Prostate gland (tissue), 2 donors: ENCODE results near the gene EGFLAM. TPM values are rescaled to one million over a fixed set of nuclear protein-coding genes. Genes with fewer than 3 reads are reported as not detected.

Experiments used
- DNase-seq: peaks from one replicate; pipeline ENCODE4 v3.0.0-alpha.2; 2019; ENCODE audit warnings: low spot score
- H3K27ac ChIP-seq, 2 donors: fragments of 200-600 bp; sonication (generic); 2 replicates each; pipeline ENCODE4 v1.5.1; 2017 to 2019
- H3K27me3 ChIP-seq: fragments of 200-600 bp; sonication (generic); replicated peaks from 2 replicates; pipeline ENCODE4 v1.5.1; 2019; ENCODE audit not compliant: insufficient read depth
- H3K36me3 ChIP-seq, 2 donors: fragments of 200-600 bp; sonication (generic); 1 replicate in 1 of 2; 2 replicates in 1 of 2; pipeline versions ENCODE4 v1.5.1 to v1.8.1; 2017 to 2019
- H3K4me1 ChIP-seq: fragments of 200-600 bp; sonication (generic); replicated peaks from 2 replicates; pipeline ENCODE4 v1.5.1; 2019
- H3K4me3 ChIP-seq, 2 donors: fragments of 200-600 bp; sonication (generic); 2 replicates each; pipeline ENCODE4 v1.5.1; 2017 to 2019
- H3K9me3 ChIP-seq: fragments of 200-600 bp; sonication (generic); 2 replicates; pipeline ENCODE4 v1.5.1; 2017
- CTCF ChIP-seq, 4 experiments: fragments of 200-600 bp in 2 of 4; fragments of 450-650 bp in 2 of 4; sonication (generic) in 2 of 4; IDR thresholded peaks; 1 replicate in 3 of 4; 2 replicates in 1 of 4; pipeline ENCODE4 v1.5.1; 2016 to 2019; ENCODE audit warnings: antibody characterized with exemption in 4 of 4, mild to moderate bottlenecking in 2 of 4, moderate library complexity in 2 of 4
- POLR2A ChIP-seq: fragments of 450-650 bp; IDR thresholded peaks from one replicate; pipeline ENCODE4 v1.6.1; 2016; ENCODE audit warnings: antibody characterized with exemption, mild to moderate bottlenecking
- POLR2AphosphoS5 ChIP-seq: sonication (generic); formaldehyde crosslinking; IDR thresholded peaks from one replicate; pipeline ENCODE4 v1.6.1; 2017; ENCODE audit warnings: antibody characterized with exemption
- WGBS: methylation state at CpG from one replicate; pipeline ENCODE4 v1.1.5; 2018; 5-methylcytosine and 5-hydroxymethylcytosine counted together
- intact Hi-C: fragments of 100-400 bp; cut with DNase I; formaldehyde crosslinking; loops from one replicate; pipeline ENCODE4 v1.14.2; 2022
- total RNA-seq, 2 donors: library from RNA; depleted of rRNA; stranded (reverse); fragments of >200 nt; gene quantifications; one replicate each; pipeline ENCODE4 v1.1.0, GENCODE V29; 2016

Gene EGFLAM
- total RNA-seq, 2 donors from 2014 or later = 4.1 to 14.1 TPM

- DNase-seq = no peak
- no peaks in the 10 kb centered on the region for H3K4me1 ChIP-seq
- TF ChIP-seq POLR2A (no peak), CTCF (IDR thresholded peaks at IDR 0.05) (no peak), POLR2AphosphoS5 (no peak)
- H3K27ac ChIP-seq = no peak overlapping the region
- H3K27me3 ChIP-seq = no peaks in the 10 kb centered on the region
- intact Hi-C loops = no loop called here
- 92% methylated on average over 3 of the region's 3 CpGs for WGBS
- H3K4me3 ChIP-seq = no peak overlapping the region
- no peaks in the 10 kb centered on the region for H3K36me3 ChIP-seq
- no peaks in the 10 kb centered on the region for H3K9me3 ChIP-seq
Observed at GRCh38 chr5:38478166-38478565, 219.8 kb downstream of the EGFLAM start.

DNA sequence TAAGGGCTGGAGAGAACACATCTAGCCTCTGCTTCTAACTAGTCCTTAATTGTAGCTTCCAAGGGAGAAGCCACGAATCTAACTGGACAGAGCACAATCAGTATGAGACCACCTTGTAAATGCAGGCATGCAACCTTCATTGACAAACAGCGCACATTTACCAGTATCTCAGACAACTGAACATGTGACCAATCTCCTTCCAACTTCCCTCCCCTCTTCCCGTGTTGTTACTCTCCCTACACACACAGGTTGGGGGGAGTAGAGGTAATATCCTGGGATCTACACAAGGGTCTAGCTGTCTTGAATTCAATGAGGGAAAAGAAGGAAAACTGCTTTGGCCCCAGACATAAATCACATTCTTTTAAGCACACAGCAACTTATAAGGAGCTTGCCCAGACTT, 220.5 kb downstream of the EGFLAM start:
- no peak overlapping the region for H3K27ac ChIP-seq
- H3K9me3 ChIP-seq = no peaks in the 10 kb centered on the region
- H3K4me3 ChIP-seq = no peak overlapping the region
- intact Hi-C loops = no loop called here
- H3K36me3 ChIP-seq = no peaks in the 10 kb centered on the region
- no peaks in the 10 kb centered on the region for H3K4me1 ChIP-seq
- 64% methylated on average over 3 of the region's 3 CpGs for WGBS
- TF ChIP-seq POLR2AphosphoS5 = no peak
- no peak for TF ChIP-seq CTCF (IDR thresholded peaks at IDR 0.05)
- TF ChIP-seq POLR2A = no peak
- DNase-seq = no peak
- no peaks in the 10 kb centered on the region for H3K27me3 ChIP-seq

DNA sequence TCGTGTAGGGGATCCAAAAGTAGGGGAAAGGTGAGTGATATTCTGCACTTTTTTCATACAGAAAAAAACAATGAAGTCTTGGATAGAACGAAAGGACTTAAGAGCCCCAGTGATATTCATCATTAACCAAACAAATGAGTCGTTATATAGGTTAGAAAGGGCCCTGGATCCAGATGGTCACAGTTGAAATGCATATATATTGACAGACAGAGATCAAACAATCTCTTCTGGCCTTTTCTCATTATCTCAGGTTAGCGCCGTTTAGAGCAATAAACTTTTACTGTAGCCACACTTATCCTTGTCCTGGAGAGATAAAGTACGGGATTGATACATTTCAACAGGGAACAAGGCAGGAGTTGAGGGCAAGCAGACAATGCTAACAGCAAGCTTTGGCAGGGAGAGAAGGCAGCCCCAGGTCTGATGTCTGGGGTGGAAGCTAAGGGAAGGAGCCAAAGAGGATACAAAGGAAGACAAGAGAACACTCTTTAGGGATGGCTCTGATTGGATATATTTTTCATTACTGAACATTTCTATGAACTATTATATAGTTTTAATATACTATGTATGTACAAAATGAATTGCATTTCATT, 221.1 kb downstream of the EGFLAM start:
- H3K4me1 ChIP-seq = no peaks in the 10 kb centered on the region
- H3K27ac ChIP-seq = no peak overlapping the region
- no peaks in the 10 kb centered on the region for H3K27me3 ChIP-seq
- DNase-seq = no peak
- intact Hi-C loops = no loop called here
- H3K4me3 ChIP-seq = no peak overlapping the region
- WGBS = 38% methylated on average over 6 of the region's 6 CpGs
- TF ChIP-seq POLR2AphosphoS5 = no peak
- TF ChIP-seq CTCF (IDR thresholded peaks at IDR 0.05) = no peak
- TF ChIP-seq POLR2A = no peak
- no peaks in the 10 kb centered on the region for H3K36me3 ChIP-seq
- no peaks in the 10 kb centered on the region for H3K9me3 ChIP-seq

- WGBS = 96% methylated on average over 10 of the region's 10 CpGs
- Histone ChIP-seq H3K27ac (no peak overlapping the region), H3K4me3 (no peak overlapping the region), H3K27me3 (no peaks in the 10 kb centered on the region), H3K9me3 (no peaks in the 10 kb centered on the region), H3K36me3 (no peaks in the 10 kb centered on the region), H3K4me1 (no peaks in the 10 kb centered on the region)
- TF ChIP-seq POLR2A (no peak), POLR2AphosphoS5 (no peak), CTCF (IDR thresholded peaks at IDR 0.05) (no peak)
- no peak for DNase-seq
- intact Hi-C loops = no loop called here
Observed at GRCh38 chr5:38483805-38484398, 225.5 kb downstream of the EGFLAM start.

DNA sequence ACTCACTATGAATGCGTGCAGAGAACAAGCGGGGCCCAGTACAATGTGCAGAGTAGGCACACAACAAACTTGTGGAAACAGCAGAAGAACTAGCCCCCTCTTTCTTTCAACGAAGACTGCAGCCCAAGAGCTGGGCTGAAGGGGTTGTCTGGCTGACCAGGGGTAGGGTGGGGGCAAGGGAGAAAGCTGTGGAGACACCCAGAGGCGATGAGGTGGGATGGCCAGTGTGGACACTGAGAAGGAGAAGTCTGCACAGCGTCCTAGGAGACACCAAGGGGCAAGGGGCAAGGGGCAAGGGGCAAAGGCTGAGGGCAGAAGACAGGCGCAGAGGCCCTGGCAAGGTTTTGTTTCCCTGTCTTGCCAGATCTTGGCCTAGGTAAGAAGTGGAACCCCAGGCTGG, 235.8 kb downstream of the EGFLAM start:
- 86% methylated on average over 6 of the region's 6 CpGs for WGBS
- no peaks in the 10 kb centered on the region for H3K36me3 ChIP-seq

More for the DNA sequence above, 235.8 kb downstream of the EGFLAM start:
- no peak for DNase-seq
- Histone ChIP-seq H3K4me1 (no peaks in the 10 kb centered on the region), H3K27me3 (no peaks in the 10 kb centered on the region), H3K27ac (peak overlapping the region in 1 of 2 donors; percentile 5), H3K4me3 (no peak overlapping the region), H3K9me3 (no peaks in the 10 kb centered on the region)
- TF ChIP-seq POLR2AphosphoS5 (no peak), CTCF (IDR thresholded peaks at IDR 0.05) (no peak), POLR2A (no peak)
- intact Hi-C loops = no loop called here
